Measurements from ENCODE around the gene ADCY2.

DNA sequence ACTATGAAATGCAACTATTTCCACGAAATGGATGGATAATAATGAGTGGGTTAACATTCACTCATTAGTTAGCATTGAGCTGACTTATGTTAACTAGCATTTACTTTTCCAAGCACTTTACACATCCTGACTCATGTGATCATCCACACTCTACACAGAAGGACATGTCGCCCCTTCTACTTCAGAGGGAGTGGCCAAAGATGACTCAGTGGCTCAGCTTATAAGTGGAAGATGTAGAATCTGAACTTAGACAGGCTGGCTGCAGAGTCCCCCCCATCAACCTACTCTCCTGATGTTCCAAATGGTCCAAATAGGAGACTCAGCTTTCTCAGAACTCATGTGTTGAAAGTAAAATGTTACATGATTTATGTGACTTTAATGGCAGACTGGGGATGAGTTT is 146.0 kb downstream of the ADCY2 start:
- TF ChIP-seq, protein P1, sequence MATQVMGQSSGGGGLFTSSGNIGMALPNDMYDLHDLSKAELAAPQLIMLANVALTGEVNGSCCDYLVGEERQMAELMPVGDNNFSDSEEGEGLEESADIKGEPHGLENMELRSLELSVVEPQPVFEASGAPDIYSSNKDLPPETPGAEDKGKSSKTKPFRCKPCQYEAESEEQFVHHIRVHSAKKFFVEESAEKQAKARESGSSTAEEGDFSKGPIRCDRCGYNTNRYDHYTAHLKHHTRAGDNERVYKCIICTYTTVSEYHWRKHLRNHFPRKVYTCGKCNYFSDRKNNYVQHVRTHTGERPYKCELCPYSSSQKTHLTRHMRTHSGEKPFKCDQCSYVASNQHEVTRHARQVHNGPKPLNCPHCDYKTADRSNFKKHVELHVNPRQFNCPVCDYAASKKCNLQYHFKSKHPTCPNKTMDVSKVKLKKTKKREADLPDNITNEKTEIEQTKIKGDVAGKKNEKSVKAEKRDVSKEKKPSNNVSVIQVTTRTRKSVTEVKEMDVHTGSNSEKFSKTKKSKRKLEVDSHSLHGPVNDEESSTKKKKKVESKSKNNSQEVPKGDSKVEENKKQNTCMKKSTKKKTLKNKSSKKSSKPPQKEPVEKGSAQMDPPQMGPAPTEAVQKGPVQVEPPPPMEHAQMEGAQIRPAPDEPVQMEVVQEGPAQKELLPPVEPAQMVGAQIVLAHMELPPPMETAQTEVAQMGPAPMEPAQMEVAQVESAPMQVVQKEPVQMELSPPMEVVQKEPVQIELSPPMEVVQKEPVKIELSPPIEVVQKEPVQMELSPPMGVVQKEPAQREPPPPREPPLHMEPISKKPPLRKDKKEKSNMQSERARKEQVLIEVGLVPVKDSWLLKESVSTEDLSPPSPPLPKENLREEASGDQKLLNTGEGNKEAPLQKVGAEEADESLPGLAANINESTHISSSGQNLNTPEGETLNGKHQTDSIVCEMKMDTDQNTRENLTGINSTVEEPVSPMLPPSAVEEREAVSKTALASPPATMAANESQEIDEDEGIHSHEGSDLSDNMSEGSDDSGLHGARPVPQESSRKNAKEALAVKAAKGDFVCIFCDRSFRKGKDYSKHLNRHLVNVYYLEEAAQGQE (tag by site-specific recombination; IDR thresholded peaks at IDR 0.05) = no peak
- TF ChIP-seq ZNF274 (IDR thresholded peaks at IDR 0.05; ENCODE audit: low read length) = no peak
- no peak for TF ChIP-seq ZNF274 (tag by site-specific recombination; IDR thresholded peaks at IDR 0.05; ENCODE audit: borderline replicate concordance)
- TF ChIP-seq, protein P2, sequence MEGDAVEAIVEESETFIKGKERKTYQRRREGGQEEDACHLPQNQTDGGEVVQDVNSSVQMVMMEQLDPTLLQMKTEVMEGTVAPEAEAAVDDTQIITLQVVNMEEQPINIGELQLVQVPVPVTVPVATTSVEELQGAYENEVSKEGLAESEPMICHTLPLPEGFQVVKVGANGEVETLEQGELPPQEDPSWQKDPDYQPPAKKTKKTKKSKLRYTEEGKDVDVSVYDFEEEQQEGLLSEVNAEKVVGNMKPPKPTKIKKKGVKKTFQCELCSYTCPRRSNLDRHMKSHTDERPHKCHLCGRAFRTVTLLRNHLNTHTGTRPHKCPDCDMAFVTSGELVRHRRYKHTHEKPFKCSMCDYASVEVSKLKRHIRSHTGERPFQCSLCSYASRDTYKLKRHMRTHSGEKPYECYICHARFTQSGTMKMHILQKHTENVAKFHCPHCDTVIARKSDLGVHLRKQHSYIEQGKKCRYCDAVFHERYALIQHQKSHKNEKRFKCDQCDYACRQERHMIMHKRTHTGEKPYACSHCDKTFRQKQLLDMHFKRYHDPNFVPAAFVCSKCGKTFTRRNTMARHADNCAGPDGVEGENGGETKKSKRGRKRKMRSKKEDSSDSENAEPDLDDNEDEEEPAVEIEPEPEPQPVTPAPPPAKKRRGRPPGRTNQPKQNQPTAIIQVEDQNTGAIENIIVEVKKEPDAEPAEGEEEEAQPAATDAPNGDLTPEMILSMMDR (tag by site-specific recombination; IDR thresholded peaks at IDR 0.05) = no peak
- TF ChIP-seq ZBTB1 (tag by site-specific recombination; IDR thresholded peaks at IDR 0.05) = no peak

All from HEK293 (cell line).